HG02870 (cell line): ENCODE data around the gene CD1E.
A peak's percentile ranks its signal among the peaks of the same experiment; 100 is the strongest.
"Not testable (repeated sequence)": the region's sequence is repeated elsewhere in the genome, so short reads cannot be mapped to it uniquely, and the experiment has no call there.

ENCODE experiments used
- ATAC-seq: cut with Tn5 transposase; IDR thresholded peaks from one replicate; pipeline ENCODE4 v1.9.1; 2021; ENCODE audit warnings: mild to moderate bottlenecking, moderate library complexity; ENCODE audit not compliant: unreplicated experiment

Gene CD1E

GRCh38 chr1:158362482-158362881 lies 8.8 kb downstream of the CD1E start:
- ATAC-seq = no peak

- no peak for ATAC-seq
Measured at GRCh38 chr1:158362941-158363340, 9.2 kb downstream of the CD1E start.

DNA sequence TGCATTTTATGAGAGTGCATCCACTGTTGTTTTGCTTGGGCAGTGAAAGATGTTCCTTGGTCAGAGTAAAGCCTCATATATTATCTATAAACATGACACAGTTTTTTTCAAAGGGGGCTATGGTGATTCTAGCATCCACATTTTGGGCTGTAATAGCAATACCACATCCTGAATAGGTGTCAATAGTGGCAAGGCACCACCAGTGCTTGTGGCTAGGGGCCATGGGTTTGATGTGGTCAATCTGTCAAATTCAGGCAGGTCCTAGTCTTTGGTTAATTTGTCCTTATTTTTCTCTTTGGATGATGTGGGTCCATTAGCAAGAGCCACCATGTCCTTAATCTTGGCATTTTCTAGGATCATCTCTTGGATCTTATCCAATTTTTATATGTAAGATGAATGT lies 13.1 kb downstream of the CD1E start:
- no peak for ATAC-seq

DNA sequence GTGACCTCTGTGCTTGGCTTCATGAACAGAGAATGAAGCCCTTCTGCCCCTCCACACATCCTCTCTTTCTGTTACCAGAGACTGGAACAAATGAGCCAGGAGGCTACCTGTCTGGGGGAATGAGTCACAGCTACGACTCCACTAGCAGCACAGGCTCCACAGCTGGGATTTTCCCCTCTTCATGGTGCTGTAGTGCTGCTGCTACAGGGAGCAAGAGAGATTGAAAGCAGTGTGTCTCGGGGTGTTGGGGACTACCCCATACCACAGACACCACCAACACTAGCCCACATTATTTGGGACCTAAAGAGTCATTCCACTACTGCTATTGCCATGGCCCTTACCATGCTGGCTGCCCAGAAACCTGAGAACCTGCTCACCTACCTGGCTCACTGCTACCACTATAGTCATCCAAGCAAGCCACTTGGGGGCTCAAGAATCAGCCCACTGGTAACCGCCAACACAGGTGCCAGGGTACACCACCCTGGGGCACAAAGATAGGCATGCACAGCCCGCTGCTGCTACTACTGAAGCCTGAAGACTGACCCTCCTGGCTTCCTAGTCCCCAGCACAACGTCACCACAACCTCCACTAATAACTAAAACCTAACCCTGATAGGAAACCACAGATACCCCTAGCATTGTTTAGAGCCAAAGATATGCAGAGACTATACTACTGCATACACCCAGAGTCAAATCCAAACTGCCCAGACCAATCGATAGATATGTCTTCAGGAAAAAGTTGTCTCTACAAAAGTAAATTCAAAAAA lies 17.7 kb downstream of the CD1E start:
- peak; percentile 98 for ATAC-seq

- ATAC-seq = not testable (repeated sequence)
Measured at GRCh38 chr1:158374101-158374500, 20.4 kb downstream of the CD1E start.

DNA sequence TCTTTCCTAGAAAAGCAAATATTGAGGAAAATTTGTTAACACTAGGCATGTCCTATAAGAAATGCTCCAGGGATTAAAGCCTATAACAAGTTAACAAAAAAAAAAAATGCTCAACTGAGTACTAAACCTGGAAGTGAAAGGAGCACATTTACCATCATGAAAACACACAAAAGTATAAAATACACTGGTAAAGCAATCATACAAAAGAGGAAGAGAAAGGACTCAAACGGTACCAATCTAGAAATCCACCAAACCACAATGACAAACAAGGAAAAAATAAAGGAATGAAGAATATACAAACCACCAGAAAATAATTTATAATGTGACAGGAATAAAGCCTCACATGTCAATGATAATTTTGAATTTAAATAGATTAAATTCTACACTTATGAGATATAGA lies 21.2 kb downstream of the CD1E start:
- no peak for ATAC-seq

DNA sequence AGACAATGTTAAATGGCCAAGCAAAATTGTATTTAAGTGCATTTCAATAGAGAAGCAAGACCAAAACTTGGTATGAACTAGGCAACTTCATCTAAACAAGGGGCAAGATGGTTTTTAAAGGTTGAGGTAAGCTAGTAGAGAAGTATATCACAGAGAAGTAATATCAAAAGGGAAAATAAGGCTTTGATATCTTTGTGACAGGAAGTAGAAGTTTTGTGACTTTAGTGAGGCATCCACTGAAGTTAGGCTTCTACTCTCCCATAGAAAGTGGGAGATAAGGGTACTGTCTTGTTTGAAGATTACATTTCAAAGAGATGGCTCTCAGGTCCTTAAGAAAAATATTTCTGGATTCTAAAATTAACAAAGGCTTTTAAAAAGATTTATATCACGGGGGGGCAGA lies 36.6 kb downstream of the CD1E start:
- ATAC-seq = no peak

GRCh38 chr1:158391099-158391498 lies 37.4 kb downstream of the CD1E start:
- no peak for ATAC-seq

DNA sequence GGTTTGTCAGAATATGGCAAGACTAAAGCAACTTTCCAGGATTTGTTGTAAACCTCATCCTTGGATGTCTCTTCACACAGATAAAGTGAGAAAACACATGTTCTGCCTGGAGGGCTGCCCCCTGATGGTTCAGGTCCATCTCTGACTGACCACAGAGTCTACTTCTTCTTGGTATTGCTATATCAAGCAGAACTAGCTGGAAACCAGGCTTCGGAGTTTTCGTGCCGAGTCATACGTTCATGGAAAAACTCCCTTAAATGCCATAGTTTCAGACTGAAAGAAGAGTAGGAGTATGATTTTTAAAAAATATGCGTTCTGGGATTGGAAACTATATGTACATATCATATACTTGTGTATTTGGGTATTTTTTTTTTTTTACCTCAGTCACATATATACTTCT lies 39.8 kb downstream of the CD1E start:
- ATAC-seq = no peak

- no peak for ATAC-seq
Measured at GRCh38 chr1:158396646-158397045, 43.0 kb downstream of the CD1E start.

- ATAC-seq = no peak
Measured at GRCh38 chr1:158398818-158399514, 45.3 kb downstream of the CD1E start, which contains the start of gene OR10T2. Gene OR10T2 (minus strand): TSS chr1:158399466. CDS start chr1:158399466, 0 bp downstream.

- ATAC-seq = no peak
Measured at GRCh38 chr1:158400871-158401270, 47.2 kb downstream of the CD1E start.

DNA sequence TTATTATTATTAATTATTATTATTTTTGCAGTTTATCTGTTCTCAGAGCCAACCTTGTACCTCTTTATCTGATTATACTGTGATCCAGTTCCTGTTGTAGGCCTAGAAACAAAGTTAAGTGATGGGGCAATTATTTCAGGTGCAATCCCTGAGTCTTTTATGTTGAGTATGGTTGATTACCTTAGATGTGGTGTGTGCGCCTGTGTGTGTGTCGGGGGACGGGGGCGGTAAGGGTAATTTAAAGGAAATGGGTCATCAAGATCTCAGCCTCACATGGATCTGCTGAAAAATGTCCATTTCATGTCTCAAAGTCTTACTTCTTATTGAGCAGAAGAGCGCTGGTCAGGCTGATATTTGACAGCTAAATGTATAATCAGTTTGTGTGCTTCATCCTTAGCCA lies 53.4 kb downstream of the CD1E start:
- ATAC-seq = no peak
